SK-N-SH treated with all-trans-retinoic acid at 6 μM for 48 hours (cell line): ENCODE results near the gene OCIAD1.

Experiments used
- ESRRG ChIP-seq: fragments of 250-450 bp; sonication (Bioruptor Pico); IDR thresholded peaks from 2 replicates; pipeline ENCODE4 v1.6.1; 2021; ENCODE audit warnings: mild to moderate bottlenecking
- GLIS3 ChIP-seq: fragments of 250-450 bp; sonication (Bioruptor Pico); IDR thresholded peaks from 2 replicates; pipeline ENCODE4 v1.5.0; 2020; ENCODE audit warnings: mild to moderate bottlenecking, moderate library complexity
- ISL1 ChIP-seq: fragments of 250-450 bp; sonication (Bioruptor Pico); IDR thresholded peaks from 2 replicates; pipeline ENCODE4 v2.1.2; 2022; ENCODE audit warnings: mild to moderate bottlenecking, moderate library complexity
- RARB ChIP-seq: fragments of 250-450 bp; sonication (Bioruptor Pico); IDR thresholded peaks from 2 replicates; pipeline ENCODE4 v1.8.0; 2021; ENCODE audit warnings: mild to moderate bottlenecking, moderate library complexity
- ZC3H10 ChIP-seq: fragments of 250-450 bp; sonication (Bioruptor Pico); IDR thresholded peaks from 2 replicates; pipeline ENCODE4 v1.5.1; 2021; ENCODE audit warnings: mild to moderate bottlenecking, moderate library complexity
- ZNF8 ChIP-seq: fragments of 450-650 bp; formaldehyde crosslinking; IDR thresholded peaks from 2 replicates; pipeline ENCODE4 v1.5.0; 2020; ENCODE audit warnings: mild to moderate bottlenecking, moderate library complexity
- TF ChIP-seq, protein P1 (sequence below): fragments of 250-450 bp; sonication (Bioruptor Pico); IDR thresholded peaks from 2 replicates; pipeline ENCODE4 v1.8.0; 2020; ENCODE audit warnings: mild to moderate bottlenecking, moderate library complexity, borderline replicate concordance
- TF ChIP-seq, protein P2 (sequence below): fragments of 250-450 bp; sonication (Bioruptor Pico); IDR thresholded peaks from 2 replicates; pipeline ENCODE4 v1.5.1; 2021; ENCODE audit warnings: mild to moderate bottlenecking, moderate library complexity

DNA sequence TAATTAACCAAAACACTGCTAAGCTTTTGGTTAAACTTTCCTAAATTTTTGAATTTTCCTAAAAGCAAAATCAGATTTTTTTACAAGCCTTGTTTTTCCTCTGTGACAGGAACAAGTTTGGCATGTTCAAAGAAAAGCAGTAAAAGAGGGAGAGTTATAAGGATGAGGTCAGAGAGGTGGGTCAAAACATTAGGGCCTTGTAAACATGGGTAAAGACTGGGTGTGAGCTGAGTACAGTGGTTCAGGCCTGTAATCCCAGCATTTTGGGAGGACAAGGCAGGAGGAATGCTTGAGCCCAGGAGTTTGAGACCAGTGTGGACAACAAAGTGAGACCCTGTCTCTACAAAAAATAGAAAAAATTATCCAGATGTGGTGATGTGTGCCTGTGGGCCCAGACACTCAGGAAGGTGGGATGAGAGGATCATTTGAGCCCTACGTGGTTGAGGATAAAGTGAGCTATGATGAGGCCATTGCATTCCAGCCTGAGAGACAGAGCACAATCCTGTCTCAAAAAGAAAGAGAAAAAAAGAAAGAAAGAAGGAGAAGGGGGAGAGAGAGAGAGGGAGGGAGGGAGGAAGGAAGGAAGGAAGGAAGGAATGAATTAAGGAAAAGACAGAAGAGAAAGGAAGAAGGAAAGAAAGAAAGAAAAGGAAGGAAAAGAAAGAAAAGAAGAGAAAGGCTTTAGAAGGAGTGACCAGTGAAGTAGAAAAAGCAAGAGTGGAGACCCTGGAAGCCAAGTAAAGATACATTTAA lies 33.8 kb upstream of the OCIAD1 start:
- no peak for TF ChIP-seq RARB (CRISPR knock-in tag)
- TF ChIP-seq ISL1, result no peak
- no peak for TF ChIP-seq ZC3H10
- no peak for TF ChIP-seq GLIS3 (CRISPR knock-in tag)
- TF ChIP-seq, protein P1, sequence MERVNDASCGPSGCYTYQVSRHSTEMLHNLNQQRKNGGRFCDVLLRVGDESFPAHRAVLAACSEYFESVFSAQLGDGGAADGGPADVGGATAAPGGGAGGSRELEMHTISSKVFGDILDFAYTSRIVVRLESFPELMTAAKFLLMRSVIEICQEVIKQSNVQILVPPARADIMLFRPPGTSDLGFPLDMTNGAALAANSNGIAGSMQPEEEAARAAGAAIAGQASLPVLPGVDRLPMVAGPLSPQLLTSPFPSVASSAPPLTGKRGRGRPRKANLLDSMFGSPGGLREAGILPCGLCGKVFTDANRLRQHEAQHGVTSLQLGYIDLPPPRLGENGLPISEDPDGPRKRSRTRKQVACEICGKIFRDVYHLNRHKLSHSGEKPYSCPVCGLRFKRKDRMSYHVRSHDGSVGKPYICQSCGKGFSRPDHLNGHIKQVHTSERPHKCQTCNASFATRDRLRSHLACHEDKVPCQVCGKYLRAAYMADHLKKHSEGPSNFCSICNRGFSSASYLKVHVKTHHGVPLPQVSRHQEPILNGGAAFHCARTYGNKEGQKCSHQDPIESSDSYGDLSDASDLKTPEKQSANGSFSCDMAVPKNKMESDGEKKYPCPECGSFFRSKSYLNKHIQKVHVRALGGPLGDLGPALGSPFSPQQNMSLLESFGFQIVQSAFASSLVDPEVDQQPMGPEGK (CRISPR knock-in tag), result no peak
- TF ChIP-seq, protein P2, sequence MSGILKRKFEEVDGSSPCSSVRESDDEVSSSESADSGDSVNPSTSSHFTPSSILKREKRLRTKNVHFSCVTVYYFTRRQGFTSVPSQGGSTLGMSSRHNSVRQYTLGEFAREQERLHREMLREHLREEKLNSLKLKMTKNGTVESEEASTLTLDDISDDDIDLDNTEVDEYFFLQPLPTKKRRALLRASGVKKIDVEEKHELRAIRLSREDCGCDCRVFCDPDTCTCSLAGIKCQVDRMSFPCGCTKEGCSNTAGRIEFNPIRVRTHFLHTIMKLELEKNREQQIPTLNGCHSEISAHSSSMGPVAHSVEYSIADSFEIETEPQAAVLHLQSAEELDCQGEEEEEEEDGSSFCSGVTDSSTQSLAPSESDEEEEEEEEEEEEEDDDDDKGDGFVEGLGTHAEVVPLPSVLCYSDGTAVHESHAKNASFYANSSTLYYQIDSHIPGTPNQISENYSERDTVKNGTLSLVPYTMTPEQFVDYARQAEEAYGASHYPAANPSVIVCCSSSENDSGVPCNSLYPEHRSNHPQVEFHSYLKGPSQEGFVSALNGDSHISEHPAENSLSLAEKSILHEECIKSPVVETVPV (CRISPR knock-in tag), result no peak
- no peak for TF ChIP-seq ZNF8 (CRISPR knock-in tag)
- no peak for TF ChIP-seq ESRRG
